K562 (cell line): Measurements from ENCODE around the gene BRD3OS. TPM values are rescaled to one million over a fixed set of nuclear protein-coding genes. Genes with fewer than 3 reads are reported as not detected.
A peak's percentile ranks its signal among the peaks of the same experiment; 100 is the strongest.

Source experiments
- ATAC-seq: fragments of 200-7000 bp; cut with Tn5 transposase; 3 replicates; pipeline ENCODE4 v1.9.1; 2020; ENCODE audit warnings: moderate library complexity
- BruUV-seq: library from RNA; stranded (reverse); fragments of 400-500 nt; replicated peaks from 2 replicates; lab custom pipeline; 2021; lab: Mats Ljungman, UMichigan
- CTCF ChIA-PET: fragments of 300-600 bp; formaldehyde crosslinking; extraction: SDS; loops from one replicate; lab custom pipeline; 2021; ENCODE audit warnings: low intra/inter-chr PET ratio; lab: Yijun Ruan, JAX
- POLR2A ChIA-PET: fragments of 300-600, 350-650 bp; sonication (Branson Sonifier 250); formaldehyde crosslinking; extraction: SDS; loops from one replicate; lab custom pipeline; 2021; ENCODE audit warnings: antibody characterized with exemption, inconsistent platforms; lab: Yijun Ruan, JAX
- DNase-seq, 4 experiments: peaks; one replicate each; pipeline versions ENCODE4 v3.0.0 to v3.0.0-alpha.2; 2011 to 2018; ENCODE audit warnings: low spot score in 3 of 4, mixed read lengths in 3 of 4; ENCODE audit errors: extremely low read depth in 1 of 4
- FAIRE-seq: peaks from 2 replicates; lab custom pipeline; 2011; peaks lifted over from hg19 to GRCh38; lab: Jason Lieb, UNC
- H2AFZ ChIP-seq: 2 replicates; pipeline ENCODE4 v1.6.0; 2011; ENCODE audit warnings: low read depth, low read length, control low read depth, inconsistent platforms
- H3K27ac ChIP-seq: fragments of 200-600 bp; 3 replicates; pipeline ENCODE4 v1.8.0; 2011; ENCODE audit warnings: low read depth, mild to moderate bottlenecking, control low read depth, inconsistent platforms, low read length, moderate library complexity, mixed read lengths; ENCODE audit errors: extremely low read depth
- H3K27me3 ChIP-seq, 2 experiments: fragments of 300-600 bp in 1 of 2; 2 replicates in 1 of 2; 3 replicates in 1 of 2; pipeline versions ENCODE4 v1.6.0 to v1.8.0; 2011; ENCODE audit warnings: inconsistent platforms in 2 of 2, low read length in 2 of 2, mild to moderate bottlenecking in 1 of 2, mixed read lengths in 1 of 2, moderate library complexity in 1 of 2; ENCODE audit not compliant: control insufficient read depth in 2 of 2, insufficient read depth in 2 of 2
- H3K36me3 ChIP-seq: fragments of 300-600 bp; 3 replicates; pipeline ENCODE4 v1.8.0; 2011; ENCODE audit warnings: mild to moderate bottlenecking, low read length, inconsistent platforms; ENCODE audit not compliant: control insufficient read depth, insufficient read depth
- H3K4me1 ChIP-seq, 2 experiments: fragments of 200-600 bp in 1 of 2; replicated peaks in 1 of 2; 2 replicates in 1 of 2; 3 replicates in 1 of 2; pipeline versions ENCODE4 v1.5.1 to v1.8.0; 2011; ENCODE audit warnings: inconsistent platforms in 2 of 2, low read length in 2 of 2, mild to moderate bottlenecking in 1 of 2, mixed read lengths in 1 of 2, moderate library complexity in 1 of 2; ENCODE audit not compliant: control insufficient read depth in 2 of 2, insufficient read depth in 2 of 2
- H3K4me2 ChIP-seq: 2 replicates; pipeline ENCODE4 v1.6.1; 2011; ENCODE audit warnings: low read length, control low read depth, inconsistent platforms, mixed read lengths; ENCODE audit not compliant: insufficient read depth
- H3K4me3 ChIP-seq: fragments of 200-600 bp; sonication (generic), shearing (Covaris generic); 2 replicates; pipeline ENCODE4 v1.5.1; 2016; ENCODE audit warnings: control low read depth, inconsistent platforms
- H3K79me2 ChIP-seq: fragments of 200-600 bp; 3 replicates; pipeline ENCODE4 v1.8.0; 2011; ENCODE audit warnings: low read length, inconsistent platforms; ENCODE audit not compliant: control insufficient read depth, insufficient read depth
- H3K9ac ChIP-seq, 2 experiments: 2 replicates each; pipeline versions ENCODE4 v1.6.0 to v1.6.1; 2011; ENCODE audit warnings: low read depth in 2 of 2, low read length in 2 of 2, control low read depth in 1 of 2, inconsistent platforms in 1 of 2, mild to moderate bottlenecking in 1 of 2, mixed read lengths in 1 of 2; ENCODE audit not compliant: insufficient read depth in 1 of 2
- H3K9me1 ChIP-seq: one replicate; pipeline ENCODE4 v1.6.0; 2011; ENCODE audit warnings: inconsistent platforms, mild to moderate bottlenecking, low read length, moderate library complexity; ENCODE audit not compliant: control insufficient read depth, insufficient read depth
- H3K9me3 ChIP-seq: replicated peaks from 2 replicates; pipeline ENCODE4 v1.5.1; 2011; ENCODE audit warnings: low read depth, low read length, inconsistent platforms; ENCODE audit not compliant: control insufficient read depth, insufficient read depth
- H4K20me1 ChIP-seq: replicated peaks from 2 replicates; pipeline ENCODE4 v1.6.1; 2011; ENCODE audit warnings: low read length, inconsistent platforms, mixed read lengths; ENCODE audit not compliant: control insufficient read depth, insufficient read depth
- PBX2 ChIP-seq, 2 experiments: IDR thresholded peaks in 1 of 2; conservative IDR thresholded peaks in 1 of 2; 2 replicates each; pipeline ENCODE4 v1.6.1; 2016; ENCODE audit warnings: low read depth in 2 of 2, mild to moderate bottlenecking in 1 of 2, missing compliant biosample characterization in 1 of 2, missing genetic modification characterization in 1 of 2, moderate library complexity in 1 of 2
- PKNOX1 ChIP-seq: fragments of 450-650 bp; IDR thresholded peaks from 2 replicates; pipeline ENCODE4 v1.6.1; 2016
- RBM15 ChIP-seq: fragments of 200-400 bp; formaldehyde crosslinking; IDR thresholded peaks from 2 replicates; pipeline ENCODE4 v1.6.1; 2018; ENCODE audit warnings: mild to moderate bottlenecking, low read length, moderate library complexity; ENCODE audit not compliant: insufficient read depth
- WGBS: fragments of 100-300 bp; shearing (Covaris generic); methylation state at CpG from one replicate; pipeline ENCODE4 v1.1.6; 2016; ENCODE audit warnings: low coverage, mixed read lengths; ENCODE audit not compliant: insufficient coverage; ENCODE audit errors: missing lambda C conversion rate; 5-methylcytosine and 5-hydroxymethylcytosine counted together
- in situ Hi-C: fragments of 300-500 bp; cut with MboI; formaldehyde crosslinking; loops from 4 replicates; pipeline ENCODE4 v1.15.0; 2018; ENCODE audit warnings: inconsistent platforms, mixed read lengths
- intact Hi-C: fragments of 100-400 bp; cut with micrococcal nuclease; formaldehyde crosslinking; loops from 2 replicates; pipeline ENCODE4 v1.14.2; 2022
- polyA plus RNA-seq, 8 experiments: library from polyadenylated mRNA; depleted of rRNA in 4 of 8; stranded (reverse) in 5 of 8; unstranded in 3 of 8; fragments of >200 nt; fragmentation: Nextera tagmentation in 2 of 8; fragmentation: Illumina TruSeq in 1 of 8; extraction: Ambion mirVana in 2 of 8; extraction: Trizol in 1 of 8; gene quantifications; 2 replicates each; pipeline versions ENCODE4 v1.2.1 to v1.2.3, GENCODE V29; 2011 to 2014; ENCODE audit warnings: inconsistent platforms in 1 of 8, missing spikeins in 1 of 8
- total RNA-seq, 7 experiments: library from RNA; depleted of rRNA in 6 of 7; stranded (reverse); fragments of >200 nt in 6 of 7; fragmentation: Illumina TruSeq in 2 of 7; extraction: Trizol in 2 of 7; gene quantifications; 2 replicates each; pipeline versions ENCODE4 v1.2.1 to v1.2.3, GENCODE V29; 2011 to 2021; ENCODE audit warnings: low replicate concordance in 1 of 7

BRD3OS gene
- total and polyA plus RNA-seq, 9 of the 15 experiments (the other 6 are each of a cell fraction or from before 2014, with no cell fraction given) = 1.1 to 8.7 (median 5.9) TPM

GRCh38 chr9:133977421-133978201 is 47.7 kb upstream of the BRD3OS start:
- intact Hi-C loops (no loop called here), in situ Hi-C loops (no loop called here)
- Histone ChIP-seq H3K27ac (no peak overlapping the region), H3K4me2 (no peak overlapping the region), H3K4me3 (no peak overlapping the region), H3K4me1 (peaks cover 0 to 12% of the 10 kb centered on the region in 2 experiments; a peak in 2 of 5 replicates), H3K9ac (no peak overlapping the region), H4K20me1 (peaks cover 62% of the 10 kb centered on the region), H3K79me2 (no peaks in the 10 kb centered on the region), H3K27me3 (peaks cover 25 to 92% of the 10 kb centered on the region in 2 experiments; a peak in 4 of 5 replicates), H3K9me1 (no peaks in the 10 kb centered on the region), H3K9me3 (no peaks in the 10 kb centered on the region), H3K36me3 (no peaks in the 10 kb centered on the region), H2AFZ (no peak overlapping the region)
- TF ChIP-seq RBM15 = no peak
- TF ChIP-seq PBX2 (CRISPR knock-in tag; IDR thresholded peaks at IDR 0.05; ENCODE audit: low read depth) = 0 out of 2 replicates have a peak, but pooled peaks have one; percentile 8
- no peak for TF ChIP-seq PBX2 (tag; conservative IDR thresholded peaks at IDR 0.05; ENCODE audit: low read depth)
- TF ChIP-seq PKNOX1 = peak; percentile 61
- FAIRE-seq (no peak), ATAC-seq (no peak), DNase-seq (no peak)
- 9% methylated on average over 23 of the region's 26 CpGs for WGBS
- BruUV-seq = no TSS peak
- CTCF ChIA-PET = no interaction called here
- POLR2A ChIA-PET = interaction anchor here (1.0 to 1.3 kb wide), 2 partner anchors 16 kb away, joined by 3 read pairs; no protein-coding TSS in a partner anchor
